Activated CD4-positive, alpha-beta memory T cell treated with anti-CD3 and anti-CD28 coated beads, Interleukin-2, amount 10 ng/mL, durations not matched to agents 7 days and 5 days (primary cell): ENCODE data around the gene PNPO. TPM values are rescaled to one million over a fixed set of nuclear protein-coding genes. Genes with fewer than 3 reads are reported as not detected.

Experiments used
- CTCF ChIA-PET: fragments of 350-600 bp; sonication (Branson Sonifier 250); formaldehyde crosslinking; loops from one replicate; lab custom pipeline; 2021; ENCODE audit warnings: antibody characterized with exemption, inconsistent platforms; lab: Charles Lee
- POLR2A ChIA-PET: fragments of 350-600 bp; sonication (Branson Sonifier 250); formaldehyde crosslinking; loops from one replicate; lab custom pipeline; 2021; ENCODE audit warnings: antibody characterized with exemption; lab: Charles Lee
- DNase-seq: peaks from one replicate; pipeline ENCODE4 v3.0.0-alpha.2; 2020
- H3K27ac Mint-ChIP-seq: one replicate; pipeline ENCODE4 v1.8.0; 2021; ENCODE audit warnings: mild to moderate bottlenecking, mixed read lengths
- H3K27me3 Mint-ChIP-seq: one replicate; pipeline ENCODE4 v1.8.0; 2021; ENCODE audit warnings: mixed read lengths
- H3K36me3 Mint-ChIP-seq: one replicate; pipeline ENCODE4 v1.8.0; 2021; ENCODE audit warnings: low read depth, mixed read lengths
- H3K4me1 Mint-ChIP-seq: one replicate; pipeline ENCODE4 v1.8.0; 2021; ENCODE audit warnings: mixed read lengths
- H3K4me3 Mint-ChIP-seq: one replicate; pipeline ENCODE4 v1.8.0; 2021; ENCODE audit warnings: mild to moderate bottlenecking, mixed read lengths
- H3K9me3 Mint-ChIP-seq: one replicate; pipeline ENCODE4 v1.8.0; 2021; ENCODE audit warnings: mixed read lengths
- total RNA-seq, 2 experiments: library from RNA; stranded (reverse); gene quantifications; one replicate each; pipeline ENCODE4 v1.2.3, GENCODE V29; 2021

Gene PNPO
- total RNA-seq, 2 experiments from 2014 or later: 24.6 to 25.1 TPM

GRCh38 chr17:47955497-47956461 lies 14.4 kb downstream of the PNPO start:
- Mint-ChIP-seq H3K27ac (no peak overlapping the region), H3K9me3 (no peaks in the 10 kb centered on the region), H3K4me1 (no peaks in the 10 kb centered on the region), H3K4me3 (no peak overlapping the region), H3K36me3 (no peaks in the 10 kb centered on the region), H3K27me3 (no peaks in the 10 kb centered on the region)
- no peak for DNase-seq
- CTCF ChIA-PET: interaction anchor here (0.5 to 5.5 kb wide), 4 partner anchors 9 to 76 kb away, joined by 3 to 32 read pairs (median 17); partner anchors contain the start of gene CDK5RAP3
- POLR2A ChIA-PET: interaction anchor here (1.3 to 1.8 kb wide), 2 partner anchors 15 to 60 kb away, joined by 3 to 6 read pairs; partner anchors contain the start of genes CDK5RAP3 and SP2

GRCh38 chr17:47956791-47957590 lies 15.6 kb downstream of the PNPO start:
- CTCF ChIA-PET: interaction anchor here (4.0 to 5.5 kb wide), 2 partner anchors 11 to 13 kb away, joined by 31 to 32 read pairs; partner anchors contain the start of gene CDK5RAP3
- DNase-seq: no peak
- H3K4me3 Mint-ChIP-seq: no peak overlapping the region

GRCh38 chr17:47957591-47958490 lies 16.5 kb downstream of the PNPO start, which contains the start of gene PRR15L:
TSS of gene PRR15L (minus strand) at chr17:47957883. CDS start at chr17:47953234, 4,649 bp downstream.
- no peak for DNase-seq
- peaks cover 2% of the 10 kb centered on the region for H3K27me3 Mint-ChIP-seq
- H3K4me3 Mint-ChIP-seq: no peak within 1 kb of the TSS
- CTCF ChIA-PET: interaction anchor here (0.6 to 5.5 kb wide), 3 partner anchors 11 to 495 kb away, joined by 5 to 32 read pairs (median 31); partner anchors contain the start of gene CDK5RAP3
- POLR2A ChIA-PET: interaction anchor here (0.7 to 1.8 kb wide), 2 partner anchors 13 to 42 kb away, joined by 3 to 10 read pairs; partner anchors contain the start of gene CDK5RAP3
- no peak within 1 kb of the TSS for H3K27ac Mint-ChIP-seq
- H3K4me1 Mint-ChIP-seq: no peaks in the 10 kb centered on the region
- no peaks in the 10 kb centered on the region for H3K9me3 Mint-ChIP-seq
- no peaks in the 10 kb centered on the region for H3K36me3 Mint-ChIP-seq

More at GRCh38 chr17:47956791-47957590, 15.6 kb downstream of the PNPO start:
- Mint-ChIP-seq H3K4me1 (no peaks in the 10 kb centered on the region), H3K27me3 (peaks cover 2% of the 10 kb centered on the region), H3K36me3 (no peaks in the 10 kb centered on the region), H3K27ac (no peak overlapping the region), H3K9me3 (no peaks in the 10 kb centered on the region)
- POLR2A ChIA-PET: interaction anchor here (1.8 kb wide), 1 partner anchor 14 kb away, joined by 10 read pairs; the partner anchor contains the start of gene CDK5RAP3

GRCh38 chr17:47959825-47960655 lies 18.7 kb downstream of the PNPO start:
- no peak overlapping the region for H3K4me3 Mint-ChIP-seq
- H3K9me3 Mint-ChIP-seq: no peaks in the 10 kb centered on the region
- no peaks in the 10 kb centered on the region for H3K36me3 Mint-ChIP-seq
- no peak for DNase-seq
- no peaks in the 10 kb centered on the region for H3K4me1 Mint-ChIP-seq
- POLR2A ChIA-PET: interaction anchor here (0.6 to 3.6 kb wide), 3 partner anchors 11 to 129 kb away, joined by 3 to 14 read pairs (median 4); partner anchors contain the start of genes CDK5RAP3, LRRC46 and MRPL10
- H3K27me3 Mint-ChIP-seq: peaks cover 2% of the 10 kb centered on the region
- CTCF ChIA-PET: interaction anchor here (1.1 to 2.0 kb wide), 5 partner anchors 10 to 13 kb away, joined by 4 to 8 read pairs (median 4); no protein-coding TSS in a partner anchor
- H3K27ac Mint-ChIP-seq: no peak overlapping the region

GRCh38 chr17:47961406-47961805 lies 20.0 kb downstream of the PNPO start:
- no peak overlapping the region for H3K4me3 Mint-ChIP-seq
- ChIA-PET CTCF (interaction anchor here (0.8 to 1.8 kb wide), 3 partner anchors 9 to 16 kb away, joined by 3 to 9 read pairs (median 4); partner anchors contain the start of gene CDK5RAP3), POLR2A (interaction anchor here (1.0 to 3.6 kb wide), 2 partner anchors 9 to 11 kb away, joined by 3 to 14 read pairs; partner anchors contain the start of gene CDK5RAP3)
- H3K27ac Mint-ChIP-seq: no peak overlapping the region
- DNase-seq: no peak
- no peaks in the 10 kb centered on the region for H3K4me1 Mint-ChIP-seq
- H3K36me3 Mint-ChIP-seq: no peaks in the 10 kb centered on the region
- H3K9me3 Mint-ChIP-seq: no peaks in the 10 kb centered on the region
- peaks cover 2% of the 10 kb centered on the region for H3K27me3 Mint-ChIP-seq

GRCh38 chr17:47962901-47963300 lies 21.5 kb downstream of the PNPO start:
- H3K27ac Mint-ChIP-seq: no peak overlapping the region
- ChIA-PET POLR2A (interaction anchor here (3.6 kb wide), 1 partner anchor 8 kb away, joined by 14 read pairs; the partner anchor contains the start of gene CDK5RAP3), CTCF (interaction anchor here (1.8 kb wide), 1 partner anchor 8 kb away, joined by 9 read pairs; the partner anchor contains the start of gene CDK5RAP3)

GRCh38 chr17:47964856-47965255 lies 23.5 kb downstream of the PNPO start:
- Mint-ChIP-seq H3K27me3 (peaks cover 2% of the 10 kb centered on the region), H3K9me3 (no peaks in the 10 kb centered on the region), H3K27ac (no peak overlapping the region), H3K36me3 (no peaks in the 10 kb centered on the region), H3K4me1 (peaks cover 3% of the 10 kb centered on the region), H3K4me3 (no peak overlapping the region)
- no peak for DNase-seq
- POLR2A ChIA-PET: no interaction called here
- CTCF ChIA-PET: interaction anchor here (1.1 kb wide), 1 partner anchor 9 kb away, joined by 3 read pairs; no protein-coding TSS in a partner anchor

More at GRCh38 chr17:47962901-47963300, 21.5 kb downstream of the PNPO start:
- Mint-ChIP-seq H3K4me3 (no peak overlapping the region), H3K36me3 (no peaks in the 10 kb centered on the region), H3K27me3 (peaks cover 2% of the 10 kb centered on the region), H3K9me3 (no peaks in the 10 kb centered on the region), H3K4me1 (no peaks in the 10 kb centered on the region)
- no peak for DNase-seq

GRCh38 chr17:47966079-47966519 lies 24.7 kb downstream of the PNPO start:
- peaks cover 10% of the 10 kb centered on the region for H3K4me1 Mint-ChIP-seq
- ChIA-PET CTCF (interaction anchor here (0.8 to 1.1 kb wide), 2 partner anchors 11 to 19 kb away, joined by 3 read pairs; no protein-coding TSS in a partner anchor), POLR2A (no interaction called here)
- no peak overlapping the region for H3K27ac Mint-ChIP-seq
- no peaks in the 10 kb centered on the region for H3K36me3 Mint-ChIP-seq
- no peak overlapping the region for H3K4me3 Mint-ChIP-seq
- H3K27me3 Mint-ChIP-seq: peaks cover 2% of the 10 kb centered on the region
- H3K9me3 Mint-ChIP-seq: no peaks in the 10 kb centered on the region
- DNase-seq: no peak

GRCh38 chr17:47967607-47968252 lies 26.4 kb downstream of the PNPO start:
- ChIA-PET CTCF (interaction anchor here (1.1 to 7.9 kb wide), 3 partner anchors 8 to 21 kb away, joined by 3 to 229 read pairs (median 3); partner anchors contain the start of gene PNPO), POLR2A (interaction anchor here (1.2 to 4.4 kb wide), 2 partner anchors 26 to 72 kb away, joined by 4 to 22 read pairs; partner anchors contain the start of genes PNPO and SP2)
- Mint-ChIP-seq H3K9me3 (no peaks in the 10 kb centered on the region), H3K4me1 (peaks cover 20% of the 10 kb centered on the region), H3K36me3 (no peaks in the 10 kb centered on the region), H3K4me3 (no peak overlapping the region), H3K27me3 (no peaks in the 10 kb centered on the region), H3K27ac (no peak overlapping the region)
- DNase-seq: no peak

- POLR2A ChIA-PET: interaction anchor here (0.6 to 4.4 kb wide), 3 partner anchors 27 to 73 kb away, joined by 3 to 22 read pairs (median 3); partner anchors contain the start of gene PNPO
These were observed 27.5 kb downstream of the PNPO start for GRCh38 chr17:47968836-47969235.

More at GRCh38 chr17:47968836-47969235, 27.5 kb downstream of the PNPO start:
- H3K27me3 Mint-ChIP-seq: no peaks in the 10 kb centered on the region
- H3K4me1 Mint-ChIP-seq: peaks cover 28% of the 10 kb centered on the region
- no peak for DNase-seq
- no peak overlapping the region for H3K4me3 Mint-ChIP-seq
- no peaks in the 10 kb centered on the region for H3K36me3 Mint-ChIP-seq
- no peaks in the 10 kb centered on the region for H3K9me3 Mint-ChIP-seq
- CTCF ChIA-PET: interaction anchor here (3.6 to 7.9 kb wide), 3 partner anchors 11 to 23 kb away, joined by 32 to 229 read pairs (median 33); partner anchors contain the start of genes PNPO and PRR15L
- no peak overlapping the region for H3K27ac Mint-ChIP-seq
